ENCODE results near the gene TUSC2. TPM values are rescaled to one million over a fixed set of nuclear protein-coding genes. Genes with fewer than 3 reads are reported as not detected.

TUSC2 gene
- total and polyA plus RNA-seq, 10 of the 15 experiments (the other 5 are each of a cell fraction or from before 2014, with no cell fraction given), result 4.0 to 73.8 (median 34.3) TPM

- TF ChIP-seq E2F8 (IDR thresholded peaks at IDR 0.05; ENCODE audit: low read depth, partially characterized antibody), result no peak
Measured at GRCh38 chr3:50345586-50346234, 17.7 kb upstream of the TUSC2 start, which contains the start of gene ZMYND10 (continued).

DNA sequence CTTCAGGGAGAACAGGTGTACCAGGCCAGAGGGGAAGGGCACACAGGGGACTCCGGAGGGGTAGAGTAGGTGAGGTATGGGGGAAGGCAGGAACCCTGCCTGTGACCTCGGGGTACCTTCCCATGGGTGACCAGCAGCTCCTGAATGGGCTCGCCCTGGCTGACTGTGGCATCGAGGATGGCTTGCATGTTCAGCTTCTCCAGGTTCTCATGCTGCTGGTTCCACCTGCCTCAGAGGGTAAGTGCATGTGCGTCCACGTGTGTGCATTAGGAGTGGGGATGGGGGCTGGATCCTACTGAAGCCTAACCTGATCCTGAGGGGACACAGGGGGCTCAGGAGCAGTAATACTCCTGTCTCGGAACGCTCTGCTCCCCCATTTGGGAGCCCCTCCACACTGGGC, 17.0 kb upstream of the TUSC2 start:
- in situ Hi-C loops (cut with MboI), result loop anchor here (5.0 kb wide), 1 partner anchor 202 kb away; no protein-coding TSS in a partner anchor
- Histone ChIP-seq H3K4me1 (ENCODE audit: control insufficient read depth, insufficient read depth, low read length) (peaks cover 16% of the 10 kb centered on the region), H3K27ac (ENCODE audit: control insufficient read depth, insufficient read depth) (no peak overlapping the region), H3K9ac (ENCODE audit: control insufficient read depth, insufficient read depth, low read length) (no peak overlapping the region), H3K79me2 (ENCODE audit: control insufficient read depth, insufficient read depth, low read length) (peaks cover 13% of the 10 kb centered on the region), H4K20me1 (ENCODE audit: control insufficient read depth, insufficient read depth) (no peaks in the 10 kb centered on the region), H2AFZ (ENCODE audit: control insufficient read depth, low read depth, low read length) (no peak overlapping the region), H3K4me3 (peak overlapping the region; percentile 58; the same call in 1 of the 2 replicates), H3K9me3 (replicated peaks; ENCODE audit: control insufficient read depth, insufficient read depth, low read length) (no peaks in the 10 kb centered on the region), H3K36me3 (ENCODE audit: control insufficient read depth in 2 of 2, insufficient read depth in 2 of 2, low read length in 1 of 2) (peaks cover 0 to 5% of the 10 kb centered on the region in 2 experiments; a peak in 1 of 4 replicates), H3K27me3 (replicated peaks in 1 of 2; ENCODE audit: control insufficient read depth in 2 of 2, insufficient read depth in 2 of 2, low read length in 1 of 2) (no peaks in the 10 kb centered on the region), H3K4me2 (ENCODE audit: control insufficient read depth, insufficient read depth) (no peak overlapping the region; the same call in 1 of the 2 replicates)
- WGBS (ENCODE audit: insufficient coverage, insufficient replicate concordance, low lambda C conversion rate, missing lambda C conversion rate), result 62% methylated on average over 6 of the region's 8 CpGs
- ChIA-PET POLR2A (interaction anchor here (0.7 to 1.3 kb wide), 3 partner anchors 8 to 169 kb away, joined by 3 read pairs; no protein-coding TSS in a partner anchor), CTCF (interaction anchor here (0.9 to 1.6 kb wide), 6 partner anchors 8 to 268 kb away, joined by 3 to 4 read pairs (median 3); no protein-coding TSS in a partner anchor), SMC1A (ENCODE audit: uncharacterized antibody, unreplicated experiment) (no interaction called here), RAD21 (ENCODE audit: unreplicated experiment) (no interaction called here)
- FAIRE-seq, result no peak
- DNase-seq (ENCODE audit: low read depth, low spot score), result no peak
- BruUV-seq (replicated peaks), result no TSS peak
- TF ChIP-seq SREBF1 (IDR thresholded peaks at IDR 0.05; ENCODE audit: low read length) (no peak), ZNF384 (IDR thresholded peaks at IDR 0.05; ENCODE audit: borderline replicate concordance, low read depth, low read length) (no peak), ZBTB4 (CRISPR knock-in tag; IDR thresholded peaks at IDR 0.05) (no peak), TCF12 (IDR thresholded peaks at IDR 0.05; ENCODE audit: low read depth, low read length) (no peak), POLR2AphosphoS5 (IDR thresholded peaks at IDR 0.05; ENCODE audit: low read length) (no peak)
- no peak for ATAC-seq
- intact Hi-C loops (cut with micrococcal nuclease; ENCODE audit: unreplicated experiment), result no loop called here
